H1 (cell line): Measurements from ENCODE around the gene PSMC3IP. TPM values are rescaled to one million over a fixed set of nuclear protein-coding genes. Genes with fewer than 3 reads are reported as not detected.
A peak's percentile ranks its signal among the peaks of the same experiment; 100 is the strongest.

Source experiments
- CTCF ChIA-PET: fragments of 300-600 bp; sonication (Branson Sonifier 250); formaldehyde crosslinking; loops from one replicate; lab custom pipeline; 2021; ENCODE audit not compliant: partially characterized antibody; lab: Charles Lee
- POLR2A ChIA-PET: fragments of 300-600 bp; sonication (Branson Sonifier 250); formaldehyde crosslinking; loops from one replicate; lab custom pipeline; 2021; ENCODE audit warnings: inconsistent platforms; ENCODE audit not compliant: partially characterized antibody; lab: Charles Lee
- DNase-seq, 2 experiments: peaks; one replicate each; pipeline versions ENCODE4 v3.0.0 to v3.0.0-alpha.2; 2010 to 2022; ENCODE audit warnings: low spot score in 2 of 2, low read depth in 1 of 2, mixed read lengths in 1 of 2
- FAIRE-seq: peaks from 2 replicates; lab custom pipeline; 2011; peaks lifted over from hg19 to GRCh38; lab: Jason Lieb, UNC
- H2AFZ ChIP-seq: 2 replicates; pipeline ENCODE4 v1.8.1; 2012; ENCODE audit warnings: low read length, inconsistent platforms
- H2AK5ac ChIP-seq: 2 replicates; pipeline ENCODE4 v1.6.1; 2013; ENCODE audit warnings: low read depth, low read length
- H2BK120ac ChIP-seq: replicated peaks from 2 replicates; pipeline ENCODE3; 2013; ENCODE audit warnings: low read depth, low read length, inconsistent platforms
- H2BK12ac ChIP-seq: 2 replicates; pipeline ENCODE4 v1.6.1; 2013; ENCODE audit warnings: low read depth, low read length
- H2BK15ac ChIP-seq: 2 replicates; pipeline ENCODE4 v1.6.1; 2013; ENCODE audit warnings: low read length
- H2BK20ac ChIP-seq: 2 replicates; pipeline ENCODE4 v1.6.1; 2013; ENCODE audit warnings: low read length
- H2BK5ac ChIP-seq: 2 replicates; pipeline ENCODE4 v1.6.1; 2013; ENCODE audit warnings: low read depth, low read length
- H3K14ac ChIP-seq: 2 replicates; pipeline ENCODE4 v1.6.1; 2013; ENCODE audit warnings: inconsistent platforms; ENCODE audit not compliant: insufficient read length
- H3K18ac ChIP-seq: 2 replicates; pipeline ENCODE4 v1.6.1; 2013; ENCODE audit warnings: low read length; ENCODE audit errors: extremely low read depth
- H3K23ac ChIP-seq: 2 replicates; pipeline ENCODE4 v1.6.1; 2013; ENCODE audit warnings: inconsistent platforms; ENCODE audit not compliant: insufficient read length
- H3K23me2 ChIP-seq: 2 replicates; pipeline ENCODE4 v1.6.1; 2013; ENCODE audit warnings: low read depth, low read length
- H3K27ac ChIP-seq: 2 replicates; pipeline ENCODE4 v1.6.1; 2011; ENCODE audit warnings: low read depth, low read length, inconsistent platforms
- H3K27me3 ChIP-seq, 4 experiments: replicated peaks in 1 of 4; 1 replicate in 1 of 4; 2 replicates in 3 of 4; pipeline versions ENCODE4 v1.6.1 to v1.8.1; 2011 to 2013; ENCODE audit warnings: low read length in 3 of 4, mild to moderate bottlenecking in 3 of 4, inconsistent platforms in 2 of 4, mixed read lengths in 2 of 4, moderate library complexity in 1 of 4; ENCODE audit not compliant: control insufficient read depth in 3 of 4, insufficient read depth in 3 of 4; ENCODE audit errors: extremely low read depth in 1 of 4
- H3K36me3 ChIP-seq, 4 experiments: 2 replicates each; pipeline versions ENCODE4 v1.6.1 to v1.8.1; 2011 to 2013; ENCODE audit warnings: mild to moderate bottlenecking in 4 of 4, low read length in 3 of 4, moderate library complexity in 2 of 4, control low read depth in 1 of 4, inconsistent platforms in 1 of 4; ENCODE audit not compliant: insufficient read depth in 4 of 4, control insufficient read depth in 2 of 4
- H3K4ac ChIP-seq: replicated peaks from 2 replicates; pipeline ENCODE3; 2013; ENCODE audit warnings: low read length, low read depth, mixed read lengths, inconsistent platforms; ENCODE audit not compliant: insufficient read length
- H3K4me1 ChIP-seq, 4 experiments: replicated peaks in 1 of 4; 1 replicate in 1 of 4; 2 replicates in 3 of 4; pipeline versions ENCODE4 v1.6.1 to v1.8.1; 2011 to 2013; ENCODE audit warnings: low read length in 3 of 4, inconsistent platforms in 2 of 4, mixed read lengths in 1 of 4; ENCODE audit not compliant: insufficient read depth in 4 of 4, control insufficient read depth in 3 of 4
- H3K4me2 ChIP-seq, 2 experiments: 2 replicates each; pipeline versions ENCODE4 v1.6.1 to v1.8.1; 2011 to 2013; ENCODE audit warnings: low read depth in 2 of 2, low read length in 2 of 2, control low read depth in 1 of 2, inconsistent platforms in 1 of 2, mild to moderate bottlenecking in 1 of 2; ENCODE audit not compliant: insufficient read depth in 1 of 2
- H3K4me3 ChIP-seq, 4 experiments: fragments of 200-600, 300-600 bp in 1 of 4; sonication (generic), shearing (Covaris generic), sonication (Bioruptor Twin) in 1 of 4; 2 replicates each; pipeline versions ENCODE4 v1.5.1 to v1.8.1; 2011 to 2016; ENCODE audit warnings: low read length in 4 of 4, low read depth in 3 of 4, control low read depth in 2 of 4, inconsistent platforms in 2 of 4, mild to moderate bottlenecking in 2 of 4, mixed read lengths in 1 of 4, moderate library complexity in 1 of 4; ENCODE audit not compliant: insufficient read depth in 2 of 4; ENCODE audit errors: extremely low read depth in 1 of 4
- H3K56ac ChIP-seq: replicated peaks from 2 replicates; pipeline ENCODE3; 2013; ENCODE audit warnings: low read depth, mild to moderate bottlenecking, mixed read lengths, low read length, inconsistent platforms; ENCODE audit not compliant: insufficient read length
- H3K79me1 ChIP-seq: 2 replicates; pipeline ENCODE4 v1.6.1; 2013; ENCODE audit warnings: low read depth, low read length, control low read depth
- H3K79me2 ChIP-seq, 2 experiments: 2 replicates each; pipeline versions ENCODE4 v1.6.1 to v1.8.1; 2012 to 2013; ENCODE audit warnings: low read length in 2 of 2, mild to moderate bottlenecking in 2 of 2, inconsistent platforms in 1 of 2; ENCODE audit not compliant: insufficient read depth in 2 of 2, control insufficient read depth in 1 of 2
- H3K9ac ChIP-seq, 4 experiments: replicated peaks in 1 of 4; 1 replicate in 1 of 4; 2 replicates in 3 of 4; pipeline versions ENCODE4 v1.6.1 to v1.8.1; 2011 to 2013; ENCODE audit warnings: low read depth in 3 of 4, low read length in 3 of 4, control low read depth in 2 of 4, mild to moderate bottlenecking in 2 of 4, moderate library complexity in 2 of 4, inconsistent platforms in 1 of 4; ENCODE audit errors: extremely low read depth in 1 of 4
- H3K9me3 ChIP-seq, 2 experiments: 2 replicates each; pipeline versions ENCODE4 v1.6.1 to v1.8.1; 2012 to 2013; ENCODE audit warnings: mild to moderate bottlenecking in 2 of 2, moderate library complexity in 2 of 2, control low read depth in 1 of 2, inconsistent platforms in 1 of 2, low read depth in 1 of 2, low read length in 1 of 2, mixed read lengths in 1 of 2; ENCODE audit not compliant: insufficient read depth in 2 of 2
- H4K20me1 ChIP-seq, 2 experiments: replicated peaks in 1 of 2; 2 replicates each; pipeline versions ENCODE3 to v1.8.1; 2011 to 2013; ENCODE audit warnings: inconsistent platforms in 2 of 2, low read length in 2 of 2, mild to moderate bottlenecking in 1 of 2; ENCODE audit not compliant: insufficient read depth in 2 of 2, control insufficient read depth in 1 of 2
- H4K5ac ChIP-seq: 2 replicates; pipeline ENCODE4 v1.6.1; 2013; ENCODE audit warnings: low read length, low read depth, mixed read lengths, inconsistent platforms; ENCODE audit not compliant: insufficient read length
- H4K8ac ChIP-seq: 2 replicates; pipeline ENCODE4 v1.8.0; 2013; ENCODE audit warnings: mild to moderate bottlenecking, moderate library complexity, low read length, inconsistent platforms; ENCODE audit not compliant: insufficient read depth; ENCODE audit errors: extremely low read depth
- H4K91ac ChIP-seq: replicated peaks from 2 replicates; pipeline ENCODE3; 2013; ENCODE audit warnings: low read length, mixed read lengths, inconsistent platforms; ENCODE audit not compliant: insufficient read length
- ASH2L ChIP-seq: fragments of 200-600, 300-600 bp; sonication (generic); IDR thresholded peaks from one replicate; pipeline ENCODE4 v1.7.1; 2017; ENCODE audit warnings: low read length
- BACH1 ChIP-seq: IDR thresholded peaks from 2 replicates; pipeline ENCODE4 v1.6.1; 2012; ENCODE audit warnings: low read length, improper control_type of control experiment
- BRCA1 ChIP-seq: IDR thresholded peaks from 2 replicates; pipeline ENCODE4 v1.6.1; 2012; ENCODE audit warnings: low read depth, low read length, improper control_type of control experiment
- CTBP2 ChIP-seq: IDR thresholded peaks from 2 replicates; pipeline ENCODE4 v1.7.0; 2011; ENCODE audit warnings: borderline replicate concordance, mild to moderate bottlenecking, moderate library complexity, mixed read lengths, low read length; ENCODE audit not compliant: insufficient read depth, insufficient read length
- EP300 ChIP-seq, 2 experiments: IDR thresholded peaks; 1 replicate in 1 of 2; 2 replicates in 1 of 2; pipeline ENCODE4 v1.6.1; 2011 to 2012; ENCODE audit warnings: low read depth in 2 of 2, low read length in 2 of 2, mild to moderate bottlenecking in 2 of 2, borderline replicate concordance in 1 of 2, inconsistent platforms in 1 of 2, moderate library complexity in 1 of 2
- GABPA ChIP-seq: IDR thresholded peaks from 2 replicates; pipeline ENCODE4 v1.6.1; 2011; ENCODE audit warnings: mild to moderate bottlenecking, low read length, moderate library complexity, borderline replicate concordance; ENCODE audit not compliant: insufficient read depth
- HDAC6 ChIP-seq: IDR thresholded peaks from one replicate; pipeline ENCODE4 v1.7.1; 2012; ENCODE audit warnings: low read depth, mild to moderate bottlenecking, inconsistent platforms, low read length, moderate library complexity
- RFX5 ChIP-seq: IDR thresholded peaks from 2 replicates; pipeline ENCODE4 v1.6.1; 2011; ENCODE audit warnings: low read depth, low read length, improper control_type of control experiment, borderline replicate concordance
- SP1 ChIP-seq: IDR thresholded peaks from 2 replicates; pipeline ENCODE4 v1.6.1; 2011; ENCODE audit warnings: low read depth, low read length
- SP2 ChIP-seq: IDR thresholded peaks from 2 replicates; pipeline ENCODE4 v1.6.1; 2012; ENCODE audit warnings: mild to moderate bottlenecking, low read length, inconsistent platforms
- TBP ChIP-seq: IDR thresholded peaks from 2 replicates; pipeline ENCODE4 v1.6.1; 2011; ENCODE audit warnings: low read depth, low read length, improper control_type of control experiment
- TCF12 ChIP-seq: IDR thresholded peaks from 2 replicates; pipeline ENCODE4 v1.6.1; 2011; ENCODE audit warnings: low read depth, mild to moderate bottlenecking, low read length
- YY1 ChIP-seq: IDR thresholded peaks from 2 replicates; pipeline ENCODE4 v1.6.1; 2011; ENCODE audit warnings: low read depth, mild to moderate bottlenecking, low read length
- ZNF274 ChIP-seq: IDR thresholded peaks from 2 replicates; pipeline ENCODE4 v1.7.0; 2012; ENCODE audit warnings: low read length, borderline replicate concordance; ENCODE audit errors: extremely low read depth
- WGBS, 2 experiments: shearing (Covaris generic) in 1 of 2; methylation state at CpG; one replicate each; pipeline versions ENCODE4 v1.1.6 to v1.1.7; 2013 to 2015; ENCODE audit warnings: low lambda C conversion rate in 2 of 2, mixed read lengths in 2 of 2, inconsistent platforms in 1 of 2, low coverage in 1 of 2, missing lambda C conversion rate in 1 of 2; ENCODE audit not compliant: insufficient replicate concordance in 2 of 2, insufficient coverage in 1 of 2, insufficient read length in 1 of 2; ENCODE audit errors: extremely low coverage in 1 of 2, missing lambda C conversion rate in 1 of 2; 5-methylcytosine and 5-hydroxymethylcytosine counted together
- polyA plus RNA-seq, 7 experiments: library from polyadenylated mRNA; depleted of rRNA in 3 of 7; stranded (reverse) in 5 of 7; unstranded in 2 of 7; fragments of >200 nt in 5 of 7; fragments of 200-250 nt in 2 of 7; gene quantifications; 1 replicate in 5 of 7; 2 replicates in 1 of 7; 4 replicates in 1 of 7; pipeline versions ENCODE4 v1.2.1 to v1.2.3, GENCODE V29; 2011 to 2013; ENCODE audit warnings: missing spikeins in 2 of 7, mixed read lengths in 2 of 7
- total RNA-seq: library from RNA; stranded (reverse); fragmentation: NEBNext Ultra II Directional; extraction: Animal tissue kit (Norgen Biotek cat#: 25700); gene quantifications from 2 replicates; pipeline ENCODE4 v1.2.1, GENCODE V29; 2021

Gene PSMC3IP
- total and polyA plus RNA-seq, 2 of the 8 experiments (the other 6 are each of a cell fraction or from before 2014, with no cell fraction given), result 11.5 to 21.9 TPM

GRCh38 chr17:42563143-42563509 lies 14.4 kb downstream of the PSMC3IP start:
- H3K4me1 ChIP-seq, result peaks cover 0 to 21% (median 9%) of the 10 kb centered on the region in 4 experiments; a peak in 5 of 7 replicates
- POLR2A ChIA-PET, result interaction anchor here (1.1 to 8.1 kb wide), 6 partner anchors 13 to 120 kb away, joined by 3 to 74 read pairs (median 4); partner anchors contain the start of gene PSMC3IP
- no peak overlapping the region for H3K56ac ChIP-seq
- H4K8ac ChIP-seq, result no peak overlapping the region
- H3K4ac ChIP-seq, result no peak overlapping the region
- peaks cover 17% of the 10 kb centered on the region for H3K79me1 ChIP-seq
- H2AFZ ChIP-seq, result no peak overlapping the region
- H3K18ac ChIP-seq, result no peak overlapping the region
- 0 out of 2 replicates have a peak overlapping the region, but pooled peaks have one; percentile 29 for H2AK5ac ChIP-seq
- peak overlapping the region in 3 of 4 experiments; percentile 83 to 84 (median 83); a peak in 5 of 7 replicates for H3K9ac ChIP-seq
- H2BK20ac ChIP-seq, result no peak overlapping the region
- peak overlapping the region; percentile 82 to 98 (median 88); a peak in 7 of 8 replicates for H3K4me3 ChIP-seq
- peaks cover 3 to 17% (median 11%) of the 10 kb centered on the region in 4 experiments; a peak in 6 of 8 replicates for H3K36me3 ChIP-seq
- H3K9me3 ChIP-seq, result no peaks in the 10 kb centered on the region
- peaks cover 0 to 1% of the 10 kb centered on the region in 2 experiments for H4K20me1 ChIP-seq
- H2BK5ac ChIP-seq, result no peak overlapping the region
- WGBS, 2 experiments, result 90% methylated on average over 8 of the region's 14 CpGs; no CpG with 5 or more reads in 1 of the 2 experiments
- FAIRE-seq, result no peak
- H3K27me3 ChIP-seq, result no peaks in the 10 kb centered on the region
- H4K5ac ChIP-seq, result no peak overlapping the region
- no peak overlapping the region for H3K23ac ChIP-seq
- H2BK120ac ChIP-seq, result no peak overlapping the region
- H3K79me2 ChIP-seq, result peaks cover 9 to 22% of the 10 kb centered on the region in 2 experiments; a peak in 3 of 4 replicates
- H3K27ac ChIP-seq, result no peak overlapping the region
- peaks cover 18% of the 10 kb centered on the region for H3K23me2 ChIP-seq
- DNase-seq, result no peak
- H2BK12ac ChIP-seq, result no peak overlapping the region
- H2BK15ac ChIP-seq, result no peak overlapping the region
- no peak overlapping the region for H3K14ac ChIP-seq
- CTCF ChIA-PET, result interaction anchor here (1.0 to 1.5 kb wide), 5 partner anchors 15 to 747 kb away, joined by 3 to 7 read pairs (median 4); no protein-coding TSS in a partner anchor
- H3K4me2 ChIP-seq, result peak overlapping the region; percentile 88 to 91
- no peak overlapping the region for H4K91ac ChIP-seq
- TF ChIP-seq BACH1 (no peak), EP300 (IDR thresholded peaks at IDR 0.05; ENCODE audit: borderline replicate concordance in 1 of 2, low read depth in 2 of 2, low read length in 2 of 2) (no peak), BRCA1 (no peak), GABPA (no peak), TCF12 (no peak), YY1 (no peak), HDAC6 (no peak), ZNF274 (no peak), SP1 (no peak), RFX5 (no peak), ASH2L (no peak), TBP (no peak), CTBP2 (no peak), SP2 (no peak)
